ENCODE results near the gene CEP70.
A peak's percentile ranks its signal among the peaks of the same experiment; 100 is the strongest.
"Not testable (repeated sequence)": the region's sequence is repeated elsewhere in the genome, so short reads cannot be mapped to it uniquely, and the experiment has no call there.

CEP70 gene

DNA sequence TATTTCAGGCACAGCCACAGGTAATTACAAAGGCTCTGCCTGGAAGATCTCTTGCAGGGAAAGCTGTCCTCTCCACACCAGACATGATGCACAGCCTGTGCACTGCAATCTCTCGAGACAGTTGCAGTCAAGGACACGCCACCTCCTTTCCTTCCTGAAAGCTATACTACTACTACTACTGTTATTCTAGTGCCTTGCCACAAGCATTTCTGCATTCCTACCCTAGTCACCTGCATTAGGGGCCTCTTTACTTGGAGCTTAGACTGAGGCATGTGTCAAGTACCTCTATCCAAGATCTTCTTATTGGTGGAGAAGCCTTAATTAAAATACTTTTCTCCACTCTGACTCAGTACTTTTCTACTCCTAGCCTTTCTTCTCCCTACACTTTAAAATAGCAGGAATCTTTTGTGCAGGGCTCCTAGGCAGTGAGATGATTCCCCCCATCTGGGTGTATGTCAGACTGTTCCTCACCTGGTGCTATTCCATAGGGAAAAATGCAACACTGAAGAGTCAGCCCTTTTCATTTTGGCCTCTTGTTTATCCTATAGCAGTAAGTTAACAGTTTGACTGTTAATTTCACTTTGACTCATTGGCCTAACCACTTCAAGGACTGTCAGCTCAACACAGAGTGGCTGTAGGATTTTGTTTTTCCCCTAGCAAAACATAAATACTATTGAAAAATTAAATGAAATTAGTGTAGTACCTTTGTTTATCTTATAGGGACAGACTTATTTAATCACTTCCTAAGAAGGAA, 80.8 kb downstream of the CEP70 start:
- DNase-seq (ENCODE audit: low spot score) = peak; percentile 14
- H3K27me3 Mint-ChIP-seq (ENCODE audit: low read depth) = no peaks in the 10 kb centered on the region
- peaks cover 22% of the 10 kb centered on the region for H3K4me1 Mint-ChIP-seq (ENCODE audit: low read depth)
- peak overlapping the region; percentile 82 for H3K27ac Mint-ChIP-seq
- peaks cover 23% of the 10 kb centered on the region for H3K36me3 Mint-ChIP-seq (ENCODE audit: low read depth)
- peaks cover 1% of the 10 kb centered on the region for H3K9me3 Mint-ChIP-seq
- H3K4me3 Mint-ChIP-seq = peak overlapping the region; percentile 76

DNA sequence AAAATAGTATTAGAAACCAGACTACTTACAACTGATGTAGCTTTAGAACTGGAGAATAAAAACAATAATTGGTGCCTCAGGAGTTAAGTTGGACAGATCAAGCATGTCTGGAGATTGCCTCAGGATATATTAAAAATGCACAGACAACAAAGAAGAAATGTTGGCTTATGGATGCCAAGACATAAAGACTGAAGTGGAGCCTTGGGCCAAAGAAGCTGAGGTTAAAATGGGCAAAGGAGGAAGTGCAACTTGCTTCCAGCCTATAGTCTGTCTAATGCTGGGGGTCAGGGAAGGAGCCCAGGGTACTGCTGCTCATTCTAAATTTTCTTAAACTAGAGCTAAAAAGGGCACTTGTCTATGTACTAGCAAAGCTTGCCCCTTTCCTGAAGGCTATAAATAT, 82.1 kb downstream of the CEP70 start:
- Mint-ChIP-seq H3K36me3 (ENCODE audit: low read depth) (peaks cover 20% of the 10 kb centered on the region), H3K4me3 (no peak overlapping the region), H3K4me1 (ENCODE audit: low read depth) (peaks cover 22% of the 10 kb centered on the region), H3K27ac (peak overlapping the region; percentile 59), H3K9me3 (no peaks in the 10 kb centered on the region), H3K27me3 (ENCODE audit: low read depth) (no peaks in the 10 kb centered on the region)
- no peak for DNase-seq (ENCODE audit: low spot score)

DNA sequence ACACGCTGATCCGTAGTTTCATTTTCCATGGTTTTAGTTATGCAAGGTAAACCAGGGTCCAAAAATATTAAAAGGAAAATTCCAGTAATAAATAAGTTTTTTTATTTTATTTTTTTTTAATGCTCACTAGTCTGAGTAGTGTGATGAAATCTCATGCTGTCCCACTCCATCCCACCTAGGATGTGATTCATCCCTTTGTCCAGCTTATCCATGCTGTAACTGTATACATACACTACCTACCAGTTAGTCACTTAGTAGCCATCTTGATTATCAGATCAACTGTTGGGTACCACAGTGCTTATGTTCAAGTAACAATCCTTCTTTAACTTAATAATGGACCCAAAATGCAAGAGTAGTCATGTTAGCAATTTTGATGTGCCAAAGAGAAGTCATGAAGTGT, 84.5 kb downstream of the CEP70 start:
- H3K27ac Mint-ChIP-seq = no peak overlapping the region
- H3K4me3 Mint-ChIP-seq = no peak overlapping the region
- no peak for DNase-seq (ENCODE audit: low spot score)
- H3K27me3 Mint-ChIP-seq (ENCODE audit: low read depth) = no peaks in the 10 kb centered on the region
- no peaks in the 10 kb centered on the region for H3K9me3 Mint-ChIP-seq
- H3K4me1 Mint-ChIP-seq (ENCODE audit: low read depth) = peaks cover 22% of the 10 kb centered on the region
- H3K36me3 Mint-ChIP-seq (ENCODE audit: low read depth) = peaks cover 10% of the 10 kb centered on the region

DNA sequence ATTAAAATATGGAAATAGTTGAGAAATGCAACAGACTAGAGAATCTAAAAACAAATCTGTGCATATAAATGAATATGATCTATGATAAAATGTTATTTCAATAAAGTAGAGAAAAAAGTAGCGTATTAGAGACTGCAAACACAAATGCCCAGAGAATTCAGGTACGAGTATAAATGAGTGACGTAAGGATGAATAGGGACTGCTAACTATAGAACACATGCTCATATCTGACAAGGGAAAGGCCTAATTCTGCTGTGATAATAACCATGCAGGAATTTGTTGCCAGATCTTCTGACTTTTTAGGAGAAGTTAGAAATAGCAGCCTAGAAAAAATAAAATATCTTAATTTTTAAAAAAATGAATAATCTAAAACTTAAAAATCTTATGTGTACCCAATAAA, 86.5 kb downstream of the CEP70 start:
- no peak for DNase-seq (ENCODE audit: low spot score)
- Mint-ChIP-seq H3K9me3 (no peaks in the 10 kb centered on the region), H3K27ac (no peak overlapping the region), H3K27me3 (ENCODE audit: low read depth) (no peaks in the 10 kb centered on the region), H3K36me3 (ENCODE audit: low read depth) (peaks cover 12% of the 10 kb centered on the region), H3K4me1 (ENCODE audit: low read depth) (peaks cover 7% of the 10 kb centered on the region), H3K4me3 (no peak overlapping the region)

DNA sequence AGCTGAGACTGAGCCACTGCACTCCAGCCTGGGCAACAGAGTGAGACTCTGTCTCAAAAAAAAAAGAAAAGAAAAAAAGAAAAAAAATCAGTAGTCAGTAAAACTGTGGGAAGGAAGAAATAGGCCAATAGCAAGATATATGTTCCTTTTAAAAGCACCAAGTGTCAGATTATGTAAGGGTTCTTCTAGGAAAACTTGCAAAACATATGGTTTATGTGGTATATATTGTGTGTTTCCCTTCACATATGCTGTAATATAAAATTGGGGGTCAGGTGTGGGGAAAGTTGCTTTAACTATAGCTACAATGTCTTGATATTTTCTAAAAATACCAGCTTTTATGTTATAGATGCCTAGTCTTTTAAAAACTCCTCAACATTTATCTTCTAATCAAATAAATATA, 95.1 kb downstream of the CEP70 start:
- Mint-ChIP-seq H3K36me3 (ENCODE audit: low read depth) (peaks cover 11% of the 10 kb centered on the region), H3K9me3 (no peaks in the 10 kb centered on the region), H3K27me3 (ENCODE audit: low read depth) (no peaks in the 10 kb centered on the region), H3K4me3 (no peak overlapping the region), H3K27ac (no peak overlapping the region), H3K4me1 (ENCODE audit: low read depth) (peaks cover 6% of the 10 kb centered on the region)
- DNase-seq (ENCODE audit: low spot score) = no peak

DNA sequence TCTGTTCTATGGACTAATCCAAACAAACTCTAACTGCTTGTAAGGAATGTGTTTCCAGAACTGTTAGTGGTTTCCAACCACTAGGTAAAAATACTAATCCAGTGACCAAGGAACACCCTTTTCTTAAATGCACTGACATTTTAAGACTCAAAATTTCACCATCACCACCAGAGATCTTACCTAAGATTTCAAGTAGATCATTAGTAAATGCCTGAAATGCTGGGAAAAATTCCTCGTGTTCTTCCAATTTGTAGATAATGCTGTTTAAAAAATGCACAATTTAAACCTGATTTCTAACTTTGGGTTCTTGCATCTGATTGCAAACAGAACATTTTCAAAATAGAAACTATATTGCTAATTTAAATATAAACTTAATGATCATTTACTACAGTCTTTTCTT, 96.2 kb downstream of the CEP70 start:
- Mint-ChIP-seq H3K27me3 (ENCODE audit: low read depth) (no peaks in the 10 kb centered on the region), H3K4me1 (ENCODE audit: low read depth) (peaks cover 7% of the 10 kb centered on the region), H3K4me3 (no peak overlapping the region), H3K9me3 (no peaks in the 10 kb centered on the region), H3K27ac (no peak overlapping the region), H3K36me3 (ENCODE audit: low read depth) (peaks cover 15% of the 10 kb centered on the region)
- DNase-seq (ENCODE audit: low spot score) = no peak

DNA sequence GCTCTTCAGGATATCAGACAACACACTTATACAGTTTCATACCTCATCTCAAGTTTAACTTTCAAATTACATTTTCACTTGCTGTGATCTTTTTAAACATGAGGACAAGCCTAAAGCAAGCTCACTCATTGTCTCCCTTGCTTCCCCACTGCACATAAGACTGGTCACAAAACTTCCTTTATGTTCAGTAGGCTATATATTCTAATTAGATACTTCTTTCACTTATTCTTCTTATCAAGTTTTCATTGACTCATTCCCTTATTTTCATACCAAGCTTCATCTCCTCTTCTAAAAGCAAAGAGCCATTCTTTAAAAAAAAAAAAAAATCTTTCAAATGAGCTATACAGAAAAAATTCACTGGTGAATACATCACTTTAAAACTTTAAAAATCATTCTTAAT, 97.0 kb downstream of the CEP70 start:
- no peaks in the 10 kb centered on the region for H3K9me3 Mint-ChIP-seq
- peaks cover 12% of the 10 kb centered on the region for H3K36me3 Mint-ChIP-seq (ENCODE audit: low read depth)
- H3K27ac Mint-ChIP-seq = no peak overlapping the region
- DNase-seq (ENCODE audit: low spot score) = no peak
- H3K4me1 Mint-ChIP-seq (ENCODE audit: low read depth) = peaks cover 7% of the 10 kb centered on the region
- no peak overlapping the region for H3K4me3 Mint-ChIP-seq
- H3K27me3 Mint-ChIP-seq (ENCODE audit: low read depth) = no peaks in the 10 kb centered on the region

DNA sequence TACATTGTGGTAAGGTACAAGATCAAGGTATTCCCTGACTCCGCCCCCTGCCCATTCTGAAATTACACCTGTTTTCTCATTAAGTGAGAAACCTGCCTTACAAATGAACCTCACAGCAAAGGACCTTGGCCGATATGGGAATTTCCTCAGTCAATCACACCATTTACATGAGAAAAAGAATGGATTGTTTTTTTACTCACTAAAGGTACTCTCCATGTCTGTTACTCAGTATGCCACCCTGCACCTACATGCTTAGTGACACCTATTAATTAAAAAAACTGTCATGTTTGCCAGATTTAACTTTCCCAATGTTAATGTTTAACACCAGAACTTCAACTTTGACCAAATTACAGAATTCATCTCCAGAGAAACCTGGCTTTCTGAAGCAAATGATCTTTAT, 97.6 kb downstream of the CEP70 start:
- DNase-seq (ENCODE audit: low spot score) = no peak
- Mint-ChIP-seq H3K27ac (no peak overlapping the region), H3K27me3 (ENCODE audit: low read depth) (no peaks in the 10 kb centered on the region), H3K9me3 (no peaks in the 10 kb centered on the region), H3K4me3 (no peak overlapping the region), H3K4me1 (ENCODE audit: low read depth) (peaks cover 7% of the 10 kb centered on the region), H3K36me3 (ENCODE audit: low read depth) (peaks cover 12% of the 10 kb centered on the region)

DNA sequence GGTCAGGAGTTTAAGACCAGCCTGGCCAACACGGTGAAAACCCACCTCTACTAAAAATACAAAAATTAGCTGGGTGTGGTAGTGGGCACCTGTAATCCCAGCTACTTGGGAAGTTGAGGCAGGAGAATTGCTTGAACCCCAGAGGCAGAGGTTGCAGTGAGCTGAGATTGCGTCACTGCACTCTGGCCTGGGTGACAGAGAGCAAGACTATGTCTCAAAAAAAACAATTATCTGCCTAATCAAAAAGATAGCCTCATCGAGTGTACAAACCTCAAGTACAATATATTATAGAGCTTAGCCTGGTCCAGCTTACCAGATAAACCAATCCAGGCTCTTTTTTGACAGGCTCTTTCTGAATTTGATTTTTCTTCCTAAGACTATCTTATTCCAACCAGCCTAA, 98.4 kb downstream of the CEP70 start:
- H3K27ac Mint-ChIP-seq; H3K9me3 Mint-ChIP-seq; H3K4me3 Mint-ChIP-seq; DNase-seq (ENCODE audit: low spot score); H3K4me1 Mint-ChIP-seq (ENCODE audit: low read depth); H3K27me3 Mint-ChIP-seq (ENCODE audit: low read depth): not testable (repeated sequence)
- peaks cover 12% of the 10 kb centered on the region for H3K36me3 Mint-ChIP-seq (ENCODE audit: low read depth)

DNA sequence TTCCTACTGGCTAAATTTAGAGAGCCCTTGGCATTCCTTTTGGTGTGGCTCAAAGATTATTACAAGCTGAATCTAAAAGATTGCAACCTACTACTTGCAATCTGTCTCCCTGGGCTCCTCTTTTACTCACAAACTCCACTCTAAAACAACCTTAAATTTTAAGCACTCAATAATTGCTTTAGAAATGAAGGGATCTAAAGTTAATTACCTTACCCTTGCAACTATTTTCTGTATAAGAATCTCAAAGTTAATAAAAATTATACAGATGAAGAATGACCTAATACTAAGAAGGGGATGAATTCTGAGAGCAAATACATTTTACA, 99.5 kb downstream of the CEP70 start:
- no peak for DNase-seq (ENCODE audit: low spot score)
- peaks cover 7% of the 10 kb centered on the region for H3K4me1 Mint-ChIP-seq (ENCODE audit: low read depth)
- no peak overlapping the region for H3K27ac Mint-ChIP-seq
- no peak overlapping the region for H3K4me3 Mint-ChIP-seq
- H3K36me3 Mint-ChIP-seq (ENCODE audit: low read depth) = peaks cover 8% of the 10 kb centered on the region
- H3K9me3 Mint-ChIP-seq = peaks cover 6% of the 10 kb centered on the region
- no peaks in the 10 kb centered on the region for H3K27me3 Mint-ChIP-seq (ENCODE audit: low read depth)

DNA sequence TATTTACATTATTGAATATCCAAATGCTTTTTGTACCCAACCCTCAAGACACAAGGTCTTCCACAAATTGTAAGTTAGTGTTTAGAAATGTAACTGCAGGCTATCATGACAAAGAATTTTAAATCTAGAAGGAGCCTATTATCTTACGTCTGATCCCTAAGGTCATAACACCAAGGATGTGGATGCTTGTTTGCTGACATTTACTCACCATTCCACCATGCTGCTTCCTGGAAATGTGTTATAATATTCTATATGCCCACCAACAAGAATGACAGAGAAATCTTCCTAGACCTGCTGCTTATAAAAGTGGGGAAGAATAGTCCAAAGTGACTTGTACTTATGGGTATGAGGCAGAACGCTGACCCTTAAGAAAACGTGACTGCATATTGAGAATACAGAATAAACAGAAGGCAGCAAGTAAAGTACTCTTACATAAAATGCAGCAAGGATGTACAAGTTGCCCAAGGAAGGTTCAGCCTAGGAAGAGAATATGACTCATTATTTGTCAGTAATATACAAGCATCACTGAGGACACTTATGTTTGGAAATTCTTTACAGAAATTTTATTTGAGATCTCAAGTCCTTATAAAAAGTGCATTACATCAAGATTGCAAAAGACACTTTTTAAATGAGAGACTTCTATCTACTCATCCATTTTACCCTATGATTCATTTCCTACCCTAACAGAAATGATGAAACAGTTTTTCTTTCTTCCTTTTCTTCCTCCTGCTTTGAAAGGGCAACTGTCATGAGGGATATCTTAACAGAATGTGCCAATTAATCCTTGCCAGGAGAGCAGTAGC, 100.1 kb downstream of the CEP70 start:
- peaks cover 7% of the 10 kb centered on the region for H3K4me1 Mint-ChIP-seq (ENCODE audit: low read depth)
- H3K27me3 Mint-ChIP-seq (ENCODE audit: low read depth) = no peaks in the 10 kb centered on the region
- no peak overlapping the region for H3K27ac Mint-ChIP-seq
- no peak for DNase-seq (ENCODE audit: low spot score)
- H3K4me3 Mint-ChIP-seq = no peak overlapping the region
- peaks cover 10% of the 10 kb centered on the region for H3K9me3 Mint-ChIP-seq
- peaks cover 9% of the 10 kb centered on the region for H3K36me3 Mint-ChIP-seq (ENCODE audit: low read depth)

DNA sequence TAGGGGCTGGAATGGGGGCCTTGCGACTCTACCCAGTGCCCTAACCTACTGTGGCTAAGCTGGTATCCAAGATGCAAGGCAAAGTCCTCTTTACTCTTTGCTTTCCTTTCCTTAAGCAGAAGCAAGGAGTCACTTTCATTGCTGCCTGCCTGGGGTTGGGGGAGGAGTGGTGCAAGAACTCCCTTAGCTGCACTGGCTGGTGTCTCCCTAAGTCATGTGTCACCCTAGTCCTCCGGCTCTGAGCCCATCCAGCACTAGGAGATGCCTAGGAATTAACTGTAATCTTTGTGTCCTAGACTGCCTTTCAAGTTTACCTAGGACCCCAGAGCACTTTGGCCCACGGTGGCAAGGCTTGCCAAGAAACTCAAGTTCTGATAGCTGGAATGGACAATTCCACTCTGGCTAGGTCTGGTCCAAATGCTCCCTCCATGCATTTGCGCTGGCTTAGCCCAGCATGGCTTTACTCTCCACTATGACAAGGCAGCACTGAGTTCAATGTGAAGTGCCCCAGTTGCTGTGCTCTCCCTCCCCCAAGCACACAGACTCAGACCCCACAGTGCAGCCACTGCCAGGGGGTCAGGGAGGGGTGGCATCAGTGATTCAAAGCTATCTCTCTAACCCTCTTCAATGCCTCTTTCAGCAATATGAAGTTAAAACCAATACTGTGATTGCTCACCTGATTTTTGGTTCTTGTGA, 100.9 kb downstream of the CEP70 start:
- H3K4me3 Mint-ChIP-seq = no peak overlapping the region
- peaks cover 14% of the 10 kb centered on the region for H3K9me3 Mint-ChIP-seq
- no peaks in the 10 kb centered on the region for H3K27me3 Mint-ChIP-seq (ENCODE audit: low read depth)
- H3K36me3 Mint-ChIP-seq (ENCODE audit: low read depth) = peaks cover 13% of the 10 kb centered on the region
- H3K4me1 Mint-ChIP-seq (ENCODE audit: low read depth) = peaks cover 7% of the 10 kb centered on the region
- DNase-seq (ENCODE audit: low spot score) = no peak
- H3K27ac Mint-ChIP-seq = no peak overlapping the region

DNA sequence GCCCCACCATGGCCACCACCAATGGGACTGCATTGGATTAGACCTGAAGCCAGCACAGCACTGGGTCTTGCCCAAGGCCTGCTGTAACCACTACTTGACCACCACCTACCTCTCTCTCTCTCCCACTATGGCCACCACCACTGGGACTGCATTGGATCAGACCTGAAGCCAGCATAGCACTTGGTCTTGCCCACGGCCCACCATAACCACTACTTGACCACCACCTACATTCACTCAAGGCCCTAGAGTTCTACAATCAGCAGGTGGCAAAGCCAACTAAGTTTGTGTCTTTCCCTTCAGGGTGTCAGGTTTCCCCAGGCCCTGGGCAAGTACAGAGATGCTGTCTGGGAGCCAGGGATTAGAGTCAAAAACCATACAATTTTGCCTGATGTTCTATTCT, 102.1 kb downstream of the CEP70 start:
- peaks cover 25% of the 10 kb centered on the region for H3K9me3 Mint-ChIP-seq
- peaks cover 7% of the 10 kb centered on the region for H3K4me1 Mint-ChIP-seq (ENCODE audit: low read depth)
- H3K27ac Mint-ChIP-seq = no peak overlapping the region
- no peaks in the 10 kb centered on the region for H3K27me3 Mint-ChIP-seq (ENCODE audit: low read depth)
- DNase-seq (ENCODE audit: low spot score) = no peak
- peaks cover 15% of the 10 kb centered on the region for H3K36me3 Mint-ChIP-seq (ENCODE audit: low read depth)
- no peak overlapping the region for H3K4me3 Mint-ChIP-seq

DNA sequence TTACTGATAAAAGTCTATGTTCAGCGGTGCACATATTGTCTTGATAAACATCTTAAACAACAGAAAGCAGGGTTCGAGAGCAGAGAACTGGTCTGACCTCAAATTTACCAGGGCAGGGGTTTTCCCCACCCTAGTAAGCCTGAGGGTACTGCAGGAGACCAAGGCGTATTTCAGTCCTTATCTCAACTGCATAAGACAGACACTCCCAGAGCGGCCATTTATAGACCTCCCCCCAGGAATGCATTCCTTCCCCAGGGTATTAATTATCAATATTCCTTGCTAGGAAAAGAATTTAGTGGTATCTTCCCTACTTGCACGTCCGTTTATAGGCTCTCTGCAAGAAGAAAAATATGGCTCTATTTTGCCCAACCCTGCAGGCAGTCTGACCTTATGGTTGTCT, 107.5 kb downstream of the CEP70 start:
- H3K9me3 Mint-ChIP-seq = peaks cover 44% of the 10 kb centered on the region
- not testable (repeated sequence) for H3K4me1 Mint-ChIP-seq (ENCODE audit: low read depth)

More for the DNA sequence above, 107.5 kb downstream of the CEP70 start:
- not testable (repeated sequence) for H3K27ac Mint-ChIP-seq; DNase-seq (ENCODE audit: low spot score); H3K4me3 Mint-ChIP-seq; H3K36me3 Mint-ChIP-seq (ENCODE audit: low read depth); H3K27me3 Mint-ChIP-seq (ENCODE audit: low read depth)

Data from T-helper 2 cell treated with Interferon-gamma antibody and Interleukin-4, amounts not matched to agents 5 μg/mL and 100 μg/mL, for 36 hours (primary cell).